OCI-LY7 (cell line): ENCODE results near the gene MTHFD1L.

Source experiments
- CTCF ChIP-seq: fragments of 200-600 bp; sonication (generic); conservative IDR thresholded peaks from 2 replicates; pipeline ENCODE4 v1.5.1; 2014; ENCODE audit warnings: mild to moderate bottlenecking, antibody characterized with exemption, low read length, moderate library complexity, mixed read lengths
- EZH2phosphoT487 ChIP-seq: fragments of 200-600 bp; sonication (generic); IDR thresholded peaks from 2 replicates; pipeline ENCODE4 v1.6.1; 2018; ENCODE audit warnings: low read depth, borderline replicate concordance, mild to moderate bottlenecking, mixed run types, antibody characterized with exemption, low read length, moderate library complexity, mixed read lengths

GRCh38 chr6:151087861-151088598 is 222.5 kb downstream of the MTHFD1L start:
- TF ChIP-seq CTCF (no peak), EZH2phosphoT487 (no peak)
